Measurements from ENCODE around the gene DHRSX.
"Not testable (repeated sequence)": the region's sequence is repeated elsewhere in the genome, so short reads cannot be mapped to it uniquely, and the experiment has no call there.

Gene DHRSX

DNA sequence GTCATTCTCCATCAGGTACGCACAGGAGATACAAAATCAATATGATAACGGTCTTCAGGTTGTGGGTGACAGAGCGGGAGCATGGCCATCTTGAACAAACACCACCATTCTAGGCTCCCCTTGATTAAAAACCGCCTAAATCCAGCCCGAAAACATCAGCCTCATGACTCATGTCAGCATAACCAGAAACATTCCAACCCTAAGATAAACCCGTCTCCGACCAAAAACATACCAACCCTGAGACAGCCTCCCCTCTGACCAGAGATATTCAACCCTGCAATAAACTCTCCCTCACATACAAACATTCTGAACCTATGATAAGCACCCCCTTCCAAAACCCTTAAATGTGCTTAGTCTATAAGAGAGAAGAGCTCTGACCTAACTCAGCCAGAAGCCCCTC is 157.9 kb downstream of the DHRSX start:
- DNase-seq = no peak

GRCh38 chrX:2342281-2342688 is 158.5 kb downstream of the DHRSX start:
- DNase-seq = no peak

GRCh38 chrX:2340991-2341390 is 159.8 kb downstream of the DHRSX start:
- no peak for DNase-seq

DNA sequence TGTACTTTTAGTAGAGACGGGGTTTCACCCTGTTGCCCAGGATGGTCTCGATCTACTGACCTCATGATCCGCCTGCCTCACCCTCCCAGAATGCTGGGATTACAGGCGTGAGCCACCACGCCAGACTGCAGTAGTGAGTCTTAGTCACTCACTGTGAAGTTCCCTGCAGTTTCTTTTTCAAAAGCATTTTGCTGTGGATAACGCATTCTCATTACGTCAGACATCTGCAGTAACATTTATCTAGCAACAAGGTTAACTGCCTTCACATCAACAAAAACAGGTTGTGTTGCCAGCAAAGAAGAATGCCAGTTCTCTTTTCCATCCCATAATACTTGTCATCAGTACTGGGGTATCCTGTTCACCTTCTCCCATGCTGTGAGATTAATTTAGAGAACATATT is 164.6 kb downstream of the DHRSX start:
- no peak for DNase-seq

- DNase-seq = no peak
These were observed 166.5 kb downstream of the DHRSX start for GRCh38 chrX:2334237-2334636.

GRCh38 chrX:2332252-2332651 is 168.5 kb downstream of the DHRSX start:
- DNase-seq = no peak

DNA sequence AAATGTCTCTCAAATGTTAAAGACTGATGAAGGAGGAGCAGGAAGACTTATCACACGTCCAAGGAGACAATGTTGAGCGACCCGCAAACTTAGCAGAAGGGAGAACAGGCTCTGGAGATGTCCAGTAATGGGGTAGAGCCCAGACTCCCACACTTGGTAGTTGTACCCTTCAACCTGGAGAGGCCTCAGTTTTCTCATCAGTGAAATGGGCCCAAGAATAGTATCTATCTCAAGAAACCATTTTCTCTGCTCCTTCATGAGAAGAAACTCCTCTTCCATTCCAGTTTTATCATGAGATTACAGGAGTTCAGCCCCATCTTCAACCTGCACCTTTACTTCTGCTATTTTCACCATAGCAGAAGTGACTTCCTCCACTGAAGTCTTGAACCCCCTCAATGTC is 169.9 kb downstream of the DHRSX start:
- DNase-seq = no peak

GRCh38 chrX:2330487-2330886 is 170.3 kb downstream of the DHRSX start:
- DNase-seq = no peak

DNA sequence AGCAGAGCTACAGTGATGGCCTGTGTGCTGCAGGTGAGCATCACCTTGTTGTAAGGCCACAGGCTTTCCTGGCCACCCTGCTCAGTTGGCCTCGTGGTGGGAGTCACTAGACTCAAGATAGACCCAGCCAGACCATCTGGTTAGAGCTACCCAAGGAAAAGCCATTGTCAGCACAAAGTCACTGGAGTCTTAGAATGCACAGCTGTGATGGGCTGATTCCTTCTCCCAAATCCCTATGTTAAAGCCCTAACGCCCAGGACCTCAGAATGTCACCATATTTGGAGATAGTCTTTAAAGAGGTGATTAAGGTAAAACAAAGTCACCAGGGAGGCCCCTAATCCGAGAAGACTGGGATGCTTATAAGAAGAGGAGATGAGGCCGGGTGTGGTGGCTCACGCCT is 173.4 kb downstream of the DHRSX start:
- DNase-seq = no peak

GRCh38 chrX:2325076-2325784 is 175.5 kb downstream of the DHRSX start:
- DNase-seq = no peak

DNA sequence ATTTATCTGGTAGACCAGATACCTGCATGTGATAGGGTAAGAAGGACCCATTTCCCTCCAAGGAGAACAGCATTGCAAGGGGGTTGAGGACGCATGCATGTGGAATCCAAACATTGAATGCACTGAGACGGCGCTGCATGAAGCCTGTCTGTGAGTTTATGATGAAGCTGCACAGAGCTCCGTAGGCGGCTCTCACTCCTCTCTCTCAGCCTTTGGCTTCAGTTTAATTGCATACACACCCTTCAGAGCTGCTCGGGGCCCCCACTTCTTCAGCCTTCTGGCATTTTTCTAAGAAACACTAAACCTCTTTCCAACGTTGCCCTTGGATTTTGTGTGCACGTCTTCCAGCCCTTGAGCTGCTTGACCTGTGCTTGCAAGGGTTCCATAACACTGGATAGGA is 176.6 kb downstream of the DHRSX start:
- DNase-seq = no peak

DNA sequence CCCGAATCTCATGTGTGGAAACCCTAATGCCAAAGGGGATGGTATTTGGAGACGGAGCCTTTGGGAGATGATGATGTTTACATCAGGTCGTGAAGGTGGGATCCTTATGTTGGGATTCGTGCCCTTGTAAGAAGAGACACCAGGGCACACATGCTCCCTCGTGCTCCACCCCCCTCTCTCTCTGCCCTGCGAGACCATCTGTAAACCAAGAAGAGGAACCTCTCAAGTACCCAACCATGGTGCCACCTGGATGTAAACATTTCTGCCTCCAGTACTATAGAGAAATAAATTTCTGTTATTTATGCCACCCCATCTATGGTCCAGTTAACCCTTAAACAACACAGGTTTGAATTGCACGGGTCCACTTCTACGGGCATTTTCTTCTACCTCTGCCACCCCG is 179.4 kb downstream of the DHRSX start:
- no peak for DNase-seq

- no peak for DNase-seq
These were observed 180.0 kb downstream of the DHRSX start for GRCh38 chrX:2320580-2321327.

GRCh38 chrX:2320089-2320488 is 180.7 kb downstream of the DHRSX start:
- DNase-seq = no peak

DNA sequence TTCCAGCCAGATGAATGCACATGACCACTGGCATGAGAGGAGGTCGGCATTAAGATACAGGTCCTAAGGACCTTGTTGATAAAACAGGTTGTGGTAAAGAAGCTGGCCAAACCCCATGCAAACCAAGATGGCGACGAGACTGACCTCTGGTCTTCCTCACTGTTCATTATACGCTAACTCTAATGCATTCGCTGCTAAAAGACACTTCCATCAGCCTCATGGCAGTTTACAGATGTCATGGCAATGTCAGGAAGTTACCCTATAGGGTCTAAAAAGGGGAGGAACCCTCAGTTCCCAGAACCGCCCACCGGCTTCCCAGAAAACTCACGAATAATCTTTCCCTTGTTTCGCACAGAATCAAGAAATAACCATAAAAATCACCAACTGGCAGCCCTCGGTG is 182.4 kb downstream of the DHRSX start:
- no peak for DNase-seq

- DNase-seq = no peak
These were observed 183.2 kb downstream of the DHRSX start for GRCh38 chrX:2317527-2318055.

DNA sequence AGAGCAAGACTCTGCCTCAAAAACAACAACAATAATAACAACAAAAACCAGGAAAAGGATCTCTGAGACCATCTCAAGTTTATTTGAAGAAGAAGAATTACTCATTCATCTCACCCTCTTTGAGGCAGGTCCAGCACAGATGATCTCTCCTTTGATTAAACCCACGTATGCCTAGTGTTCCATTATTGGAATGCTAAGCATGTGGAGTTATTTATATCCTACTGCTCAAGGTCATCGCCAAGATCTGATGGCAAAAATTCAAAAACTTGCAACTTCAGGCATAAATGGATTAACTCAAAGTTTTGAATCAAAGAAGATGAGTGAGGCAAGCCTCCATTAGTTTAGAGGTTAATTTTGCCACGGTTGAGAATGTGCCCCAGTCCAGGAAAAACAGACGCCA is 184.2 kb downstream of the DHRSX start:
- no peak for DNase-seq

DNA sequence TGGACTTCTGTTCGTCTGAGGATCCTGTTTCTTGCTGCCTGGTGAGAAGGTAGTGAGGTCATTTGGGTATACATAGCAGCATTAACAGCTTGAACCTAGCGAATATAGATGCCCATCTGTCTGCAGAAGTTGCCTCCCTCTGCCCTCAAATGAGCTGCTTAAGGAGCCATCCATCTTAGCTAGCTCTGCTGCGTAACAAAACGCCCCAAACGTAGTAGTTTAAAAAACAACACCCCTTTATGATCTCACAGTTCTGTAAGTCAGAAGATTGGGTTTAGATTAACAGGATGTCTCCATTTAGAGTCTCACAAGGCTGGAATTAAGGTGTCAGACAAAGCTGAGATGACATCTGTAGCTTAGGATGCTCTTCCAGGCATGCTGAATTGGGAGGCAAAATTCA is 185.3 kb downstream of the DHRSX start:
- DNase-seq = no peak

DNA sequence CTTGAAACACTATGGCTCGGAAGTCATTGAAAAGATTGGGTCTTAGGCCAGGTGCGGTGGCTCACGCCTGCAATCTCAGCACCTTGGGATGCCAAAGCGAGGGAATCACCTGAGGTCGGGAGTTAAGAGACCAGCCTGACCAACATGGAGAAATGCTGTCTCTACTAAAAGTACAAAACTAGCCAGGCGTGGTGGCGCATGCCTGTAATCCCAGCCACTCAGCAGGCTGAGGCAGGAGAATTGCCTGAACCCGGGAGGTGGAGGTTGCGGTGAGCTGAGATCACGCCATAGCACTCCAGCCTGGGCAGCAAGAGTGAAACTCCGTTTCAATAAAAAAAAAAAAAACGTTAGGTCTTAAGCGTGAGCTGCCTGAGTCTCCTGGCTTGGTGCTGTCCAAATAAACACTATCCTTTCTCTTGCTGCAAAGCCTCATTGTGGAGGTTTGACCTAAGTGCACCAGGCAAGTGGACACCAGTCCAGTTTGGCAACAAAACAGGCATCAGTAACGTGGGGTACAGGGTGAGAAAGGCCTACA is 185.9 kb downstream of the DHRSX start:
- no peak for DNase-seq

DNA sequence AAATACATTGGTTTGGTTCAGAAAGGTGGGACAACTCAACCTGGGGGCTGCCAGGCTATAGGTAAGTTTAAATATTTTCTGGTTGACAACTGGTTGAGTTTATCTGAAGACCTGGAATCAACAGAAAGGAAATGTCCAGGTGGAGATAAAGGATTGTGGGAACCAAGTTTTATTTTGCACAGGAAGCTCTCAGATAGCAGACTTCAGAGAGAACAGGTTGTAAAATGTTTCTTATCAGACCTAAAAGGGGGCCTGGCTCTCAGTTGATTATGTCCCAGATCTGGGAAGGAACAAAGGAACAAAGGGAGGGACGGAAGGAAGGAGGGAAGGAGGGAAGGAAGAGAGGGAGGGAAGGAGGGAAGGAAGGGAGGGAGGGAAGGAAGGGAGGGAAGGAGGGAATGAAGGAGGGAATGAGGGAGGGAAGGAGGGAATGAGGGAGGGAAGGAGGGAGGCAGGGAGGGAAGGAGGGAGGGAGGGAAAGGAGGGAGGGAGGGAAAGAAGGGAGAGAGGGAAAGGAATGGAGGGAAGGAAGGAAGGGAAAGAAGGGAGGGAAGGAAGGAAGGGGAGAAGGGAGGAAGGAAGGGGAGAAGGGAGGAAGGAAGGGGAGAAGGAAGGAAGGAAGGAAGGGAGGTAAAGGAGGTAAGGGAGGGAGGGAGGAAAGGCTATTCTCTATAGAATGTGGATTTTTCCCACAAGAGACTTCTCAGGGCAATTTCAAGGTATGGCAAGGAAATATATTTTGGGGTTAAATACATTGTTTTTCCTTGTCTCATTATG is 186.7 kb downstream of the DHRSX start:
- DNase-seq = no peak

- DNase-seq = not testable (repeated sequence)
These were observed 188.7 kb downstream of the DHRSX start for GRCh38 chrX:2312061-2312591.

DNA sequence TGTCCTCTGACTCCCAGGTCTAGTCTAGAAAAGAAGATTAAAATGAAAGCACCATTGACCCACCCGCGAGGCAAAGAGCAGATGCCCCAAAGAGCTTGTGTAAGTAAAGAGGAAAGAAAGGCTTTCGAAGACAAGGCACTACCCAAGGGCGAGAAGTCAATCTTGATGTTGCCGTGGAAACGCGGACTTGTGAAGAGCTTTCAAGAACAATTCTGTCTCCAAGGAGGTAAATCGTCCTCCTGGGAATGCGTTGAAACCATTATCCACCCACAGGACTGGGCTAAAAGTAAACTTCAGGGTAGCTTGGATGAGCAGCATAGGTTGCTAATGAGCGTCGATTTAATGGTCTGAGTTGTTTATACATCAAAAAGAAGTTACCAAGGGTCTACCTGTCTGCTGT is 189.3 kb downstream of the DHRSX start:
- DNase-seq = no peak

DNA sequence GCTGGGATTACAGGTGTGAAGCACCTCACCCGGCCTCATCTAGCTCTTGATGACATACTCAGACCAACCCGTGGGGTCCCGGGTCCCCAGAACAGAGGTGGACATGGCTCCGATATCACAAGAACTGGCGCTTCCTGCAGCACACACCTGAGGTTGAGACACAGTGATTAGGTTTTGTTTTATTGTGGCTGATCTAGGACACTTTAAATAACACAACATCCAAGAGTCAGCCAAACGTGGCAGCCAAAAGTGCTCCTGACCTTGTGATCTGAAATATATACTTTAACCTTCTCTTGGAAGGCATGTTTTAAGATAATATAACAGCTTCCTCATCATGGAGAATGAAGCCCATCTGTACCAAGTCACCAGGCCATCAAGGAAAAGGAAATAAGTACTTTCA is 198.9 kb downstream of the DHRSX start:
- DNase-seq = no peak
